COR-L47 (cell line): ENCODE measurements around the gene PPP1R9A.

Source experiments
- DNase-seq: peaks from one replicate; lab custom pipeline; 2025; lab: John Stamatoyannopoulos, UW

PPP1R9A gene

DNA sequence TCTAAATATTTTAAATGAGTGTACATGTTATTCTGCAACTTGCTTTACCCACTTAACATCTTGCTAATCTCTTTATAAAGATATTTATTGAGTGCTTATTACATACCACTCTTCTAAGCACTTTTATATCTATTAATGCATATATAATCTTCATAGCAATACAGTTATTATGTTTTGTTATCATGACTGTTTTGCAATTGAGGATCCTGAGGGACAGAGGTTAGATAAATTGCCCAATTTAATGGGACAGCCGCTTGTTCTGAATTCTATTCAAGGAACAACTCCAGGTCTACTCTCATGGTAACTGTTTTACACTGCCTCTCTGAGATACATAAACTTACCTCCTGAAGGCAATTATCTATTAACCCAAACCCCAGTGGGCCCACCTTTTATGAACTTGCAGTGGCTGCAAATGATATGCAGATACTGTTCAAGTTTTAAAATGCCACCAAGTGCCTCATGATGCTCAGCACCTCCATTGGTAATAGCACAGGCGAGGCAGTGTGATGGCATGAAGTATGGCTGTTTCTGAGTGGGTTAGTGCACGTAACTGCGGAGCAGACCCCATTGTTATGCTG lies 356.5 kb downstream of the PPP1R9A start:
- DNase-seq = no peak

DNA sequence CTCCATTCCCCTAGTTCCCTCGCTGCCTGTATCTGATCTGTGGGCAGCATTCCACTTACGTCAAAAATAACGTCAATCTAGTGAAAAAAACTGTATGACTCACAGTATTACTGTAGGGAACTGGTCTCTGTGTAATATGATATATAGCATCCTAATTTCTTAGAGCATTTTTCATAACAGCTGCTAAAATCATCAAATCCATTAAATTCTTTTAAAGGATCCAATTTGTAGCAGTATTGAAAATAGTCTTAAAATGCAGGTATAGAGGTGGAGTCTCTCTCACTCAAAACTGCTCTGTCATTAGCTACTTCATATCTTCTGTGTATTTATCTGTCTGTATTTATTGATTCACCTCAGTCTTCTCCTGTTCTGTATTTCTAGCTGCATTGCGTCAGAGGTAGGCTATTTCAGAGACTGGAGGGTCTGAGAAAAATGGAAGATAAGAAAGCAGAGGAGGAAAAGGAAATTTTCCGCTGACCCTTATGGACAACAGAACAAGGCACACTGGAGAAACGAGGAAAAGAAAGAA lies 357.0 kb downstream of the PPP1R9A start:
- DNase-seq = no peak

DNA sequence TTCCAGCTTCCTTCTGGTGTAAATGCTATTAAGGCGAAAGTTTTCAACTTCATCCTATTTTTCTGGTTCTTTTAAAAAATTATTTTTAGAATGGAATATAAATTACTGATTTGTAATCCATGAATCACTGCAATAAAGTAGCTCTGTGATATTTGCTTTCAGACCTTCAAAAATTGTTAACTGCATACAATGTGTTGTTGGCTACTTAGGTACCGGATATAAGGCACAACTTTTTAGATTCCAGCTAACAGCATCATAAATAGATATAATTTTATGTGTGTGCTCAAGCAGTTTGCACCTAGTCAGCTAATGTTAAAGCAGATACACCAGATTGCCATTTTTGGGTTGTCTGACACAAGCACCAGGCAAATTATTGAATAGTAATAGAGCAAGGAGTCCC lies 358.2 kb downstream of the PPP1R9A start:
- DNase-seq = no peak

DNA sequence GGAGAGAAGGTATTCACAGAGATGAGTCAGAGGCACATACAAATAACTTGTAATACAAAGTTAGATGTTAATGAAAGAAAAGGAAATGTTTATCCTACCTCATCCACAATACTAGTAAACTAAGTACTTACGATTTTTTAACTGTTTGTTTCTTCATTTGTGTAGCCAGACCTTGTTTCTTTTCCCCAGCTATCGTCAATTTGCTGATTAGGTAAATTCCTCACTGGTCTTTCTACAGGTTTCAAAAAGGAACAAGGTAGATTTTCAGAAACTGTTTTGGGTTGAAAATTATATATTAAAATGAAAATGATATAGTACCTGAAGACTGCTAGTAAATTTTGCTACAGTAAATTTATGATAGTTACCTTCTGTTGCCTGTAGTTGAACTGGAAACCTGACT lies 360.4 kb downstream of the PPP1R9A start:
- DNase-seq = no peak

DNA sequence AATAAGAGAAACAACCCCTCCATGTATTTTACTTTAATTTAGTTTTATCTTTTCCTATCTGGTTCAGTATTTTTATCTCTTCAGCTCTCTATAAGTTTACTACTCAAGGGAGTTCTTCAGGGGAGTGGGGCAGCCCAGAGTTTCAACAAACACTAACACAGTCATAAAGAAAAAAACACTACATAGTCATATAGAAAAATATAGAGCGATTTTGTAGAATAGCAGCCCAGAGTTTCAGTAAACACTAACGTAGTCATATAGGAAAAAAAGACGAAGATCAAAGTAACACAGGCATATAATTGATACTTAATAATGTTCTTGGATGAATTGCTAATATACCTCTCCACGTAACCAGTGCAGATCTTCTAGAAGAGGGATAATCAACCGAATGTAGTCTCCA lies 362.2 kb downstream of the PPP1R9A start:
- DNase-seq = no peak

DNA sequence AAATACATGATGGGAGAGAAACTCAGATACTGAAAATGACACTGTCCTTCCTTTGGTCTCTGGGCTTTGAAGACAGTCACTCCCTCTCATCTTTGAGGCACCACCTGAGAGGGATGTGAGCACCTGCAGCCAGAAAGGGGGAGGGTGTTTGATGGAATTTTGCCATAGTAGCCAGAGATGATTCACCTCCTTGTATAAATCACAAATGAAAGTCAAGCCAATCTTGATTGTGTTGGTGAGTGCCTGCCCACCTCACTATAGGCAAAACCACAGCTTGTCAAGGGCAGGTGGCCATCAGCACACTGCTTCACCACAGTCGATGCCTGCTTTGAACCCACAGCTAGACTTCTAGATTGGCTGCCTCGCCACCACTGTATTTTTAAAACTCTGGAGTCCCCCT lies 368.7 kb downstream of the PPP1R9A start:
- no peak for DNase-seq

DNA sequence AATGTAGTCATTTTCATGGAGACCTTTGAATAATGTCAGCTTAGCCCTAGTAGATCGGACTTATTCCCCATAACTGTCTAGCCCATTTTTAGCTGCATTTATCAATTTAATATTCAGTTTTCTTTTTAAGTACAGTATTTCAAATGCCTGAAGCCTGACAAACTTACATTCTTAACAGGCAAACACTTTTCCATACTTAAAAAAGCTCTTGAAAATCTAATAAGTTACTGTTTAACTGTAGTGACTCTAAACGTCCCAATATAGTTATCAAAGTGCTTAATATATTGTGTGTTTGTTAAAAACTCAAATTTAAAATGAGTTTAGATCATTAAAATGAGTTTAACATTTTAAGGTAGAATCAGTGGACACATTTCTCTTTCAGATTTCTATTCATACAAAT lies 372.0 kb downstream of the PPP1R9A start:
- DNase-seq = no peak

DNA sequence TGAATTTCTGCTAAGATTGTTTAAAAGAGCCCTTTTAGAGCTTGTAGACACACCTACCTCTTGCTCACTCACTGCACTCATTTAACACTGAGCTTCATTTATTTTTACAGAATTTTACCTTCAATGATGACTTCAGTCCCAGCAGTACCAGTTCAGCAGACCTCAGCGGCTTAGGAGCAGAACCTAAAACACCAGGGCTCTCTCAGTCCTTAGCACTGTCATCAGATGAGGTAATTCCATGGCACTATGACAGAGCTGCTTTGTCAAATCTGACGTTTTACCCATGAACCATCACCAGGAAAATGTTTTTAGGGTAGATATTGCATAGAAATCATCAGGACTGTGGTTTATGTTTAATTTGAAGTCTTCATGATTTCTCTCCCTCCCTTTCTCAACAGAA lies 378.7 kb downstream of the PPP1R9A start:
- DNase-seq = no peak

DNA sequence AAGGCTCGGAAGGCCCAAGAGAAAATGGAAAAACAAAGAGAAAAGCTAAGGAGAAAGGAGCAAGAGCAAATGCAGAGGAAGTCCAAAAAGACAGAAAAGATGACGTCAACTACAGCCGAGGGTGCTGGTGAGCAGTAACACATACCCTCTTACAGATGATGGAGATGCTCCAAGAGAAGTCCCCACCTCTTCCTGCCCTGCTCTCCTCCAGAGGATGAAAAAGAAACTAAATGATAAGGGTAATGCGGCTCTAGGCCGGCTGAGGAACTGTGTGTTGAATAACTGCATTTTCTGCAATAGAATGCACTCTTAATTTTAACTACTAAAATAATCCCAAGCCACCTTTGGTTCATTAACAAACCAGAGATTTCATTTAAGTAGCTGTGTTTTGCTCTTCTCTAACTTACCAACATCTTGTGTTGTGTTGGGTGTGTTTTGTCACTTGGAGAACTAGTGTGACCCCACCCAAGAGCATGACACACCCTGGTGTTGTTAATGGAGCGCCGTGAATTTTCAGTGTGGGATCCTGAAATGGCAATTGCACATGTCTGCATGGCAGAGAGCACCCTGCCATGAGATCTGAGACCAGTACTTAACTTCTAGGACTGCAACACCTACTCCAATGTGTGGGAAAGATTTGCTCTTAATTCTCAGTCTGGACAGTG lies 382.9 kb downstream of the PPP1R9A start:
- DNase-seq = no peak

DNA sequence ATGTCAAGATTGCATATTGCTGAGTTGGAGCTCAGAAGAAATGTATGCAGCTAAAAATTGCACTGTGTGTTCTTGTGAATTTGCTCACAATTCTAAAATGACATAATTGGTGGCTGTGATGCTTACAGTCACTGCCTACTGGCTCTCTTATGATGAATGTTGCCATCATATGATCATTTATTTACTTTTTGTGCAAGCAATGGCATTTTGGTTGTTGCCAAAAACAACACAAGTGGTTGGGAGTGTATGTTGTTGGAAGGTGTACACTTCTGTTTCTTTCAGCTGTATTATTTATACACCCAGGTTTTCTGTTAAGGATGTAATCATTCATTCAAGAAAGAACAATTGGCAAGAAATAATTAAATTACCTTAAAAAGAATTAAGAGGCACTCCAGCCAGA lies 388.0 kb downstream of the PPP1R9A start:
- peak; percentile 2 for DNase-seq

DNA sequence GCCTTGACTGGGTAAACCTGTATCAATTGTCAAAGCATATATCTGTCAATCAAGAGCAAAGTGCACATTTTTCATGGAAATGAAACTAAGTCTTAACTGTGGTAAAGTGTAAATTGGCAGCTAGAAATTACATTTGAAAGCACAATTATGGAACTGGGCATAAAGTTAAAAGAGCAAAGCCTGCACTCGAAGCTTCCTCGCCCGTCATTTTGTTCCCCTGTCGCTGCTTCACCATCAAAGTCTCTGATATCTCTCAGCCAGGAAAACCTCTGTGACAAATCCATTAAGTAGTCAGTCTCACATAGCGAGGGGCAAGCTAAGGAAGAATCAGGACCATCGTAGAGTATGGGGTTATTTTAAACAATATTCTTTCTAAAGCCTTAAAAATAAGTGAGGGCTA lies 389.1 kb downstream of the PPP1R9A start:
- no peak for DNase-seq

DNA sequence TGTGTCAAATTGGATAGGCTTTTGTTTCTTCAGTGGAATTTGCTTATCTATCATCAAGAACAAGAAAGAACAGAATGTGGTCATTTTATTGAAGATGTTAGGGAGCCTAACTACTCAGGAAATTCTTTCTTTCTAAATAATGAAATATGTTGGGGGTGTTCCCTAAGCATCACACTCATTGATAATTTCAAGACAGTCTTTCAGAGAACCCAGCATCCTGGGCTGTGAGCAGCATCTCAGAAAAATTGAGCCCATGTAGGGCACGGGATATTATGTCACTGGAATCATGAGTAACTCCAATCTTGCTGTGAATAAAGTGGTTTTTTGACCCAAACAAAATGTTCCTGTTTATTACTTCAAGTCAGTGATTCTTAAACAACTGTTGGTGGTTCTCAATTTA lies 389.6 kb downstream of the PPP1R9A start:
- DNase-seq = no peak

DNA sequence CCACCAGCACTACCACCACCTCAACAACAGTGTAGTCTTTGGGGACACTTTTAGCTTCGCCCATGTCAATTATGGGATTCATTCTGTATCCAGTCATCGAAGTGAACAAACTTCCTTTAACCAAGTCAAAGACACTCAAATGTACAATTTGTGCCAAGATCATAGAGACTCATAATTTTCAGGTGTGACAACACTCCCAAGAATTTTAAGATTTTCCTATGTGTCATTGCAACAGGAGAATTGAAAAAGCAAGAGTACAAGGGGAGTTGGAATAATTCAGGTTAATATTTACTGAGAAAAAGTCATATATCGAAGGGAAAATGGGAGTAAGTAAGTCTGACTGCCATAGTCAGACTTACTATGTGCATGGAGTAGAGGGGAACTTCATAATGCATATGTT lies 390.7 kb downstream of the PPP1R9A start:
- DNase-seq = no peak

DNA sequence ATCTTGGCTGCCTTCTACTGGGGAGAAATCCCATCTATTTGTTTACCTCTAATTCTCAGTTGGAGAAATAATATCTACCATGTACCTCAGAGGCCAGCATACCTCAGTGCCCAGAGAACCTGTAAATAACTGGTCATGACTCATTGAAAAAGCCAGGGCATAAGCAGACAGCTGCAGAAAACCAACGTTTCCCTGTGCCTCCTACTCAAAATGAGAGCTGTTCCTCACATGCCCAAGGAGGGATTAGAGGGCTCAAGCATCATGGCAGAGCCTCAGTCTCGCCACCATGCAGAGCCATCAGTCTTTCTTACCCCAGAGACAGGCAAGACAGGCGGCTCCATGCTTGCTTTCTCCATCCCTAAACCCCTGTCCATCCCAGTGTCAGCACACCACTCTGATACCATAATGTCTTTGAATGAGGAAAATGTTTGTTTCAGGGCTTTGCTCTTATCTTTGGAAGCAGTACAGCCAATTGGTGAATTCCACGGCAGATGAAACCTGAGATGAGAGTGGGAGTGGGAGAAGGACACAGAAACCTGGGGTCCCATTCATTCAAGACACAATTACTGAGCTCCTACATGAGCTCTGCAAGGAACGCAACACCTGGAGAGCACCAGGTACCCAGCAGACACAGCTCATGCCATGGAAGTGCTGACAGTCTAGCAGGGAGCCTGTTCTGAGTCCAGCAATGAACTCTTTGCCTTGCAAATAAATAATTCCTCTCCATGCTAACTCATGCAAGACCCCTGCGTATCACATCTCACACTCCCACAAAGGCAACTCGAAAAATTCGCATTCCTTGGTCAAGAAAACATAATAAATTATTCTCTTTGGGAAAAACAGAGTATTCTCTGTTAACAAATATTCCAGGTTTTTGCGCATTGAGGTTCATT lies 395.9 kb downstream of the PPP1R9A start:
- no peak for DNase-seq

DNA sequence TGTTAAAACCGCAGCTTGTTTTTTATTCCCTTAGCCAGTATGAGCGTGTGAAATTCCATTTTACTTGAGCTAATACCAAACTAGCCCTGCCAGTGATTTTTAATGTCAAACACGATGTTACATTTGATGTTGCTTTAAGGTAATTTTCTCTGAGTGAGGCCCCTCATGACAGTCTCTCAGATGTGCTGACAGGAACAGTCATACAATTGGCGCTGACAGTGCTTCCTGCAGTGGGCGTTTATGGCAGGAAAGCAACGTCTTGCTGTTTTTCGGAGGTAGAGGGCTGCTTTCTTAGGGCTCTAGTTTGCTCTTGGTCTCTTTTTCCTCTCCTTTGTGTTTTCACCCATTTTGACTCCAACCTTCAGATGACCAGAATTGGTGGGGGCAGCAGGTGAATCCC lies 397.6 kb downstream of the PPP1R9A start:
- no peak for DNase-seq

DNA sequence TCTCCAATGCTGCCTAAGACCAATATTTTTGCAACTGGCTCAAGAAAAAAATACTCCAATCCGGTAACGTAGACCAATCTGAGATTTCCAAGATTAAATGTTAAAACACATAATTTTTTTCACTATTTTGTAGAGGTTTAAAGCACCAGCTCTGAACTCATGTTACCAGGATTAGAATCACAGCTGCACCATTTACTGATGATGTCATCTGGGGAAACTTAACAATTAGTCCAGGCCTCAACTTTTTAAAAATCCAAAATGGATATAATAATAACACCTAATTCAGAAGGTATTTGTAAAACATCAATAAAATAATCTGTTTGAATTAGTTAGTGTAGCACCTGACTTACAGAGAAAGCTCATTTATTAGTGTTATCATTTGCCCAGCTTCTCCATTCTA lies 402.6 kb downstream of the PPP1R9A start:
- DNase-seq = no peak

DNA sequence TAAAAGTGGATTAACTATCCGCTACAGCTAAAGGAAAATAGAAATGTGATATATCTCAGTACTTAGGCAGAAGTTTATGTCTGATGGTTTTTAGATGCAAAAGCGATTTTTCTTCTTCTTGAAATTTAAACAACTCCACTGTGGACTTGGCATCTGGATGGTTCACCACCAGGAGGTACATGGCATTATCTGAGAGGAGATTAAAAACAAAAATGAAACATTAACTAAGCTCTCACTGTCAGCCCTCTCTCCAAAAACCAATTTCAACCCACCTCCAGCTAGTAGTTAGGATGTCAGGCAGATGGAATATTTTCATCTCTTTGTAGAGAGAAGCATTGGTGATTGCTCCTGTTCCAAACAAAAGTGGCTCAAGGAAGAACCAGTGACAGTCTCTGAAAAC lies 404.0 kb downstream of the PPP1R9A start:
- DNase-seq = no peak

DNA sequence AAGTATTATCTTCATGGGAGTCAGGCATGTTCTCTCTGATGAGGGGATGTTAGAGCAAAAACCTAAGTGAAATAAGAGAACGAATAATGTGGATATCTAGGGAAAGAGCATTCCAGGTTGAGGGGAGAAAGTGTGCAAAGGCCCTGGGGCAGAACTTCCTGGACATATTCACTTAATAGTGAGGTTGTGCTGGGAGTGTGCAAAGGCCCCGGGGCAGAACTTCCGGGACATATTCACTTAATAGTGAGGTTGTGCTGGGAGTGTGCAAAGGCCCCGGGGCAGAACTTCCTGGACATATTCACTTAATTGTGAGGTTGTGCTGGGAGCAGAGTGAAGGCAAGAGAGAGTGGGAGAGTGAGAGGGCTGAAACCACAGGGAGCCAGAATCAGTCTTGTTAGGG lies 405.2 kb downstream of the PPP1R9A start:
- no peak for DNase-seq

DNA sequence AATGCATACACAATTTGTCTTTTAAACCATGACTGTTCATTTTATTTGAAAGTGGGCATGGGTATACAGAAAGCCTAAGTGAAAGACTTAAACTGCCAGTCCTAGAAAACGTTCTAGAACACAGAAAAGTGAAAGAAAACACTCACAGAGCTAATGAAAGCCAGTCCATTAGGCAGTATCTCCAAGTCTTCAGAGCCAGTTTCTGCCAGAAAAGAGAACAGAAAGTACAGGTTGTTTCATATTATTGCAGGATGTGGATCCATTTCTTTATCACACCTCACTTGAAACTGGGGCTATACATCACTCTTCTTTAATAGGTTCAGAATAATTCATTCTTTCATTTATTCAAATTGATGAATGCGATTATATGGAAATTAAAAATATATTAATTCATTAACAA lies 409.2 kb downstream of the PPP1R9A start:
- DNase-seq = no peak

DNA sequence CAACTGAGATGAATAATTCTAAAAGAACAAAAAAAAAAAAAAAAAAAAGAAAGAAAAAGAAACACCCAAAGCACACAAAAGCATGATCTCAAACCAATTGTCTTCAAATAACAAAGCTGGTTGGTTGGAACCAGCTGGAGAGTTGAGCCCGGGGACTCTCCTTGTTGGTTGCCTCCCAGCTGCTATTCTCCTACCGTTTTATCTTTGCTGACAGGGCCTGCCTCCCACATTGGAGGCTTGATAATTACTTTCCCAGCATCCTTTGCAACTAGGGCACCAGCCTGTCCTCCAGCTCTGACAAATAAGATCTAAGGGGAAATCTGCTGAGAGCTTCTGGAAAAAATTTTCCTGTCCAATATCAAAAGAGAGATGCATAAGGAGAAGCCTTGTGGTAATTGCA lies 410.2 kb downstream of the PPP1R9A start:
- DNase-seq = no peak

DNA sequence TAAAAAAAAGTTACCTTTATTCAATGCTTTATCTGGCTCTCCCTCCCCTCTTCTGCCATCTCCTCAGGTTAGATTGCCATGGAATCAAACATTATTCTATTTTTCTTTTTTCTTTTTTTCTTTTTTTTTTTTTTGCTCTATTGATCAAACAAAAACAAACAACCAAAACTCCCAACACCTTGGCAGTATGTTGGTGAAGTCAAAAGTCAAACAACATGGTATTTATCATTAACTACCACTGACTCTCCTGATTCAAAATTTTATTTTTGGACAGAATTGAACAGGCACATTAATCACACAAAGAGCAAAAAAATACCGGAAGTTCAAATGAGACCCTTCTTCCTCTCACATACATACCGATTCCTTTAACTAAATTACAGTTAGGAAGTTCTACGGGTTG lies 410.6 kb downstream of the PPP1R9A start:
- no peak for DNase-seq

DNA sequence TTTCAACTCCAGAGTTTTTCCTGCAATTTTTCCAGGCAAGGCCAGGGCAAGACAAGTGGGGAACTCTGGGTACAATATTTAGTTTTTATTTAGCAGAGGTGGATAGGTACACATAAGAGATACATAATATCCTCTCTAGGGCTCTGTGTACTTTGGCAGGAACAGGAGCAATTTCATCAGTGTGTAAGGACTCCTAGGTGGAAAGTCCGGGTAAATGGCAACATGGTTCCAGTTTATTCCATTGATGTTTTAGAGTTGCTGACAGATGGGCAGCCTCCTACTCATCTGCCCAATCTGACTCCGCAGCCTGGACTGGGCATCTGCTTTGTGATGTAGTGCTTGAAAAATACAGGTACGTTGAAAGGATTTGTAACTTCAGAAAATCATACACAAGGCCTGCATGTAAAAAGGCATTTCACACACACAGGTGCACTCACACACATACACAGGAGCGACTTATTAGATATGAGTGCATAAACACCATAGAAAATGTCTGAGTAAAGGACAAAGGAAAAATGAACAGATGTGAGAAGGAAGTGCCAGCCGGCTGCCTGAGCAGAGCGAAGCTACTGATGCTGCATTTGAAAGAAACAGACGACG lies 411.2 kb downstream of the PPP1R9A start:
- DNase-seq = peak; percentile 13

DNA sequence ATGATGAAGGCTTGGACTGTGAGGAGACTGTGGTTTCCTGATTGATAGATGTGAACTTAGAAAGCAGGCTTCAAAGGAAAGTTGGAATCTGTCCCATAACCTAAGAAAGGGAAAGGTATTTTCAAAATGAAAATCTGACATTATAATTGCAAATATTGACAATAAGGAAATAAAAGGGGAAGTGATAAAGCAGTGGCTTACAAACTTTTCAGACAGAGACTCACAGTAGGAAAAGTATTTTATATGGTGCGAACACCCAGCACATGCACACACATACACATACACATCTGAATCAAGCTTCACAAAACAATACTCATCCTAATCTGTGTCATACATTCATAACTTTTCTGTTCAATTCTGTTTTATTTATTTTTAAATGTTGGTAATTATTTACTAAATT lies 412.2 kb downstream of the PPP1R9A start:
- no peak for DNase-seq
